OCI-LY7 (cell line): ENCODE results near the gene C16orf86. TPM values are rescaled to one million over a fixed set of nuclear protein-coding genes. Genes with fewer than 3 reads are reported as not detected.

Experiments
- BruUV-seq: library from RNA; stranded (reverse); fragments of 400-500 nt; replicated peaks from 2 replicates; lab custom pipeline; 2021; lab: Mats Ljungman, UMichigan
- CTCF ChIA-PET: fragments of 300-600 bp; sonication (Branson Sonifier 250); formaldehyde crosslinking; loops from one replicate; lab custom pipeline; 2022; ENCODE audit warnings: antibody characterized with exemption; ENCODE audit not compliant: unreplicated experiment; lab: Charles Lee
- POLR2A ChIA-PET: fragments of 300-600 bp; sonication (Branson Sonifier 250); formaldehyde crosslinking; loops from one replicate; lab custom pipeline; 2022; ENCODE audit warnings: antibody characterized with exemption; lab: Charles Lee
- DNase-seq: peaks from one replicate; pipeline ENCODE4 v3.0.0-alpha.2; 2015; ENCODE audit warnings: low spot score
- H2AFZ ChIP-seq: fragments of 200-600 bp; sonication (generic), shearing (Covaris generic); 2 replicates; pipeline ENCODE4 v1.6.1; 2014; ENCODE audit warnings: mild to moderate bottlenecking, antibody characterized with exemption, low read length, moderate library complexity
- H3K27ac ChIP-seq: fragments of 200-600 bp; sonication (generic); 2 replicates; pipeline ENCODE4 v1.5.1; 2014; ENCODE audit warnings: mixed run types, low read depth, mild to moderate bottlenecking, moderate library complexity, low read length, inconsistent platforms; ENCODE audit not compliant: poor library complexity, severe bottlenecking
- H3K36me3 ChIP-seq: fragments of 200-600 bp; sonication (generic); 2 replicates; pipeline ENCODE4 v1.6.1; 2014; ENCODE audit warnings: mild to moderate bottlenecking, antibody characterized with exemption, low read length, moderate library complexity, mixed read lengths; ENCODE audit not compliant: insufficient read depth
- H3K4me1 ChIP-seq: fragments of 200-600 bp; sonication (generic); 2 replicates; pipeline ENCODE4 v1.5.1; 2014; ENCODE audit warnings: mild to moderate bottlenecking, low read length; ENCODE audit not compliant: insufficient read depth, poor library complexity, severe bottlenecking
- H3K4me2 ChIP-seq: fragments of 200-600 bp; sonication (generic); 2 replicates; pipeline ENCODE4 v1.6.1; 2014; ENCODE audit warnings: mild to moderate bottlenecking, low read length
- H3K4me3 ChIP-seq: fragments of 200-600 bp; sonication (generic); 2 replicates; pipeline ENCODE4 v1.5.1; 2014; ENCODE audit warnings: mild to moderate bottlenecking, low read depth, low read length; ENCODE audit not compliant: poor library complexity, severe bottlenecking
- H3K79me2 ChIP-seq: fragments of 200-600 bp; sonication (generic); 2 replicates; pipeline ENCODE4 v1.6.1; 2016; ENCODE audit warnings: low read depth, mild to moderate bottlenecking, low read length, moderate library complexity, mixed read lengths; ENCODE audit not compliant: insufficient read depth
- H3K9me2 ChIP-seq: fragments of 200-600 bp; sonication (generic); 2 replicates; pipeline ENCODE4 v1.6.1; 2016; ENCODE audit warnings: mild to moderate bottlenecking, low read length, mixed read lengths; ENCODE audit not compliant: insufficient read depth
- H3K9me3 ChIP-seq: fragments of 200-600 bp; sonication (generic); 2 replicates; pipeline ENCODE4 v1.6.1; 2014; ENCODE audit warnings: mild to moderate bottlenecking, mixed run types, low read length, mixed read lengths
- H4K20me1 ChIP-seq: fragments of 200-600 bp; sonication (generic); 2 replicates; pipeline ENCODE4 v1.6.1; 2014; ENCODE audit warnings: mild to moderate bottlenecking, antibody characterized with exemption, low read length, moderate library complexity, mixed read lengths; ENCODE audit not compliant: insufficient read depth
- EZH2phosphoT487 ChIP-seq: fragments of 200-600 bp; sonication (generic); IDR thresholded peaks from 2 replicates; pipeline ENCODE4 v1.6.1; 2018; ENCODE audit warnings: low read depth, borderline replicate concordance, mild to moderate bottlenecking, mixed run types, antibody characterized with exemption, low read length, moderate library complexity, mixed read lengths
- intact Hi-C: fragments of 100-400 bp; cut with micrococcal nuclease; formaldehyde crosslinking; loops from one replicate; pipeline ENCODE4 v1.10.0; 2022; ENCODE audit not compliant: unreplicated experiment
- total RNA-seq, 2 experiments: library from RNA; depleted of rRNA in 1 of 2; stranded (reverse); fragments of >200 nt in 1 of 2; shearing (Covaris generic) in 1 of 2; gene quantifications; 2 replicates each; pipeline ENCODE4 v1.2.3, GENCODE V29; 2014 to 2022
- TF ChIP-seq, protein P1 (sequence below): fragments of 200-600 bp; sonication (generic); conservative IDR thresholded peaks from 2 replicates; pipeline ENCODE4 v1.5.1; 2014; ENCODE audit warnings: mild to moderate bottlenecking, antibody characterized with exemption, low read length, moderate library complexity, mixed read lengths

C16orf86 gene
- total RNA-seq, 2 experiments from 2014 or later: 4.7 to 7.8 TPM

DNA sequence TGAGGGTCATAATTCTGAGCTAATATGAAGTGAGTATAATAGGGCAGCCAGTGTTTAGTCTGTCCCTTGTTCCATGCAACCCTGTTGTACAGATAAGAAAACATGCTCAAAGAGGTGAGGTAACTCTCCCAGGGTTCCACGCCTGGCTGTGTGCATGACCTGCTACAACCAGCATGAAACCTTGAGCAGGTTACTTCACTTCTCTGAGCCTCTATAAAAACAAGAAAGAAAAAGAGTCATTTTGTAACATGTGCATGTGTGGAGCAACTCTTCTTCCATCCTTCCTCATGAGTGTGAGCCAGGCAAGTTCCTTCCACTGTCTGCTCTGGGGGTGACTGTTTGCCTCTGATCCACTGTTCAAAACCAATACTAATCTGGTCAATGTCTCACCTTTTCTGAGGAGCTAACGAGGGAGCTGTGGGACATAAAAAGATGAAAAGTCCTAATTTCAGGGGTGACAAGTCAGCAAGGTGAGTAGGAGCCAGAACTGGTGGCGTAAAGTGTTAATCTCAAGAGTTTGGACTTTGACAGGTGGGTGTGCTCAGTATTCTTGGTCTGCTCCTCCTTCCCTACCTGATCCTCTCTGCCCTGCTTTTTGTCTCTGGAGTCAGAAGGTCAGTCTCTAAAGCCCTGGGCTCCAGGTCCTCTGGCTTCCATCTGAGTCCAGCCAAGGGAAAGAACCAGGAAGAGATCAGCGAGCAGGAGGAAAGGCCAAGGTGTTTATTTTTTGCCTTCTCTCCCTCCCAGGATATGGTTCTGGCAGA lies 31.0 kb downstream of the C16orf86 start:
- no peak for TF ChIP-seq EZH2phosphoT487
- TF ChIP-seq, protein P1, sequence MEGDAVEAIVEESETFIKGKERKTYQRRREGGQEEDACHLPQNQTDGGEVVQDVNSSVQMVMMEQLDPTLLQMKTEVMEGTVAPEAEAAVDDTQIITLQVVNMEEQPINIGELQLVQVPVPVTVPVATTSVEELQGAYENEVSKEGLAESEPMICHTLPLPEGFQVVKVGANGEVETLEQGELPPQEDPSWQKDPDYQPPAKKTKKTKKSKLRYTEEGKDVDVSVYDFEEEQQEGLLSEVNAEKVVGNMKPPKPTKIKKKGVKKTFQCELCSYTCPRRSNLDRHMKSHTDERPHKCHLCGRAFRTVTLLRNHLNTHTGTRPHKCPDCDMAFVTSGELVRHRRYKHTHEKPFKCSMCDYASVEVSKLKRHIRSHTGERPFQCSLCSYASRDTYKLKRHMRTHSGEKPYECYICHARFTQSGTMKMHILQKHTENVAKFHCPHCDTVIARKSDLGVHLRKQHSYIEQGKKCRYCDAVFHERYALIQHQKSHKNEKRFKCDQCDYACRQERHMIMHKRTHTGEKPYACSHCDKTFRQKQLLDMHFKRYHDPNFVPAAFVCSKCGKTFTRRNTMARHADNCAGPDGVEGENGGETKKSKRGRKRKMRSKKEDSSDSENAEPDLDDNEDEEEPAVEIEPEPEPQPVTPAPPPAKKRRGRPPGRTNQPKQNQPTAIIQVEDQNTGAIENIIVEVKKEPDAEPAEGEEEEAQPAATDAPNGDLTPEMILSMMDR: no peak
- ChIA-PET CTCF (no interaction called here), POLR2A (interaction anchor here (0.9 kb wide), 1 partner anchor 12 kb away, joined by 3 read pairs; no protein-coding TSS in a partner anchor)
- peaks cover 22% of the 10 kb centered on the region for H3K36me3 ChIP-seq
- no TSS peak for BruUV-seq
- H3K9me2 ChIP-seq: no peaks in the 10 kb centered on the region
- H3K27ac ChIP-seq: no peak overlapping the region
- no peaks in the 10 kb centered on the region for H3K79me2 ChIP-seq
- no peak for DNase-seq
- 0 out of 2 replicates have a peak, but pooled peaks cover 6% of the 10 kb centered on the region for H3K9me3 ChIP-seq
- no peak overlapping the region for H2AFZ ChIP-seq
- intact Hi-C loops: no loop called here
- H3K4me2 ChIP-seq: no peak overlapping the region
- H3K4me3 ChIP-seq: no peak overlapping the region
- peaks cover 13% of the 10 kb centered on the region for H3K4me1 ChIP-seq
- H4K20me1 ChIP-seq: no peaks in the 10 kb centered on the region

DNA sequence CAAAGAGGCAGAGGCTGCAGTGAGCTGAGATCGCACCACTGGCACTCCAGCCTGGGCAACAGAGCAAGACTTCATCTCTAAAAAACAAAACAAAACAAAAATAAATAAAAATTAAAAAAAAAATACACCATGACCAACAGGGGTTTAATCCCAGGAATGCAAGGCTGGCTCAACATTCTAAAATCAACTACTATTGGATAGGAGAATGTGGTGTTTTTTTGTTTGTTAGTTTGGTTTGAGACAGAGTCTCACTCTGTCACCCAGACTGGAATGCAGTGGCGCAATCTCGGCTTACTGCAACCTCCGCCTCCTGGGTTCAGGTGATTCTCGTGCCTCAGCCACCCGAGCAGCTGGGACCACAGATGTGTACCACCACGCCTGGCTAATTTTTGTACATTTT lies 32.7 kb downstream of the C16orf86 start:
- no peak overlapping the region for H3K4me2 ChIP-seq
- no TSS peak for BruUV-seq
- TF ChIP-seq, protein P1: no peak
- TF ChIP-seq EZH2phosphoT487: no peak
- H3K79me2 ChIP-seq: peaks cover 4% of the 10 kb centered on the region; the same call in 1 of the 2 replicates
- H3K9me2 ChIP-seq: no peaks in the 10 kb centered on the region
- H3K4me1 ChIP-seq: peaks cover 5% of the 10 kb centered on the region
- H3K36me3 ChIP-seq: peaks cover 22% of the 10 kb centered on the region
- POLR2A ChIA-PET: interaction anchor here (0.6 kb wide), 1 partner anchor 234 kb away, joined by 3 read pairs; no protein-coding TSS in a partner anchor
- CTCF ChIA-PET: no interaction called here
- intact Hi-C loops: no loop called here
- 0 out of 2 replicates have a peak, but pooled peaks cover 6% of the 10 kb centered on the region for H3K9me3 ChIP-seq
- no peak overlapping the region for H3K4me3 ChIP-seq
- no peak overlapping the region for H3K27ac ChIP-seq
- no peaks in the 10 kb centered on the region for H4K20me1 ChIP-seq
- H2AFZ ChIP-seq: no peak overlapping the region
- no peak for DNase-seq

DNA sequence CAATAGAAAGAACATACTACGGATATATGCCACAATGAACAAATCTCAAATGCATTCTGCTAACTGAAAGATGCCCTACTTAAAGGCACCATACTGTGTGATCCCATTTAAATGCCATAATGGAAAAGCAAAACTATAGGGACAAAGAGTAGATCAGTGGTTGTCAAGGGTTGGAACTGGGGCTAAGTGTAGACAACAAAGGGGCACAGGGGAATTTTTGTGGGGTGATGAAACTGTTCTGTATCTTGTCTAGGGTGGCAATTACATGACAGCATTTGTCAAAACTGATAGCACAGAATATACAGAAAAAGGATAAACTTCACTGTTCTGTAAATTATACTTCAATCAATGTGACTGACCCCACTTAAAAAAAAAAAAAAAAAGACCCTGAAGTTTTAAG lies 34.8 kb downstream of the C16orf86 start:
- CTCF ChIA-PET: no interaction called here

More for the DNA sequence above, 34.8 kb downstream of the C16orf86 start:
- no peak overlapping the region for H3K4me2 ChIP-seq
- no peaks in the 10 kb centered on the region for H4K20me1 ChIP-seq
- H3K4me1 ChIP-seq: peaks cover 5% of the 10 kb centered on the region
- no peak overlapping the region for H3K27ac ChIP-seq
- DNase-seq: no peak
- BruUV-seq: no TSS peak
- H3K79me2 ChIP-seq: peaks cover 4% of the 10 kb centered on the region; the same call in 1 of the 2 replicates
- intact Hi-C loops: no loop called here
- 0 out of 2 replicates have a peak, but pooled peaks cover 6% of the 10 kb centered on the region for H3K9me3 ChIP-seq
- no peak overlapping the region for H2AFZ ChIP-seq
- no peaks in the 10 kb centered on the region for H3K9me2 ChIP-seq
- peaks cover 22% of the 10 kb centered on the region for H3K36me3 ChIP-seq
- POLR2A ChIA-PET: interaction anchor here (0.7 kb wide), 1 partner anchor 456 kb away, joined by 3 read pairs; no protein-coding TSS in a partner anchor
- no peak overlapping the region for H3K4me3 ChIP-seq
- TF ChIP-seq, protein P1: no peak
